H1 (cell line): Measurements from ENCODE around the gene SLITRK2. TPM values are rescaled to one million over a fixed set of nuclear protein-coding genes. Genes with fewer than 3 reads are reported as not detected.

Experiments used
- polyA plus RNA-seq, 7 experiments: library from polyadenylated mRNA; depleted of rRNA in 3 of 7; stranded (reverse) in 5 of 7; unstranded in 2 of 7; fragments of >200 nt in 5 of 7; fragments of 200-250 nt in 2 of 7; gene quantifications; 1 replicate in 5 of 7; 2 replicates in 1 of 7; 4 replicates in 1 of 7; pipeline versions ENCODE4 v1.2.1 to v1.2.3, GENCODE V29; 2011 to 2013; ENCODE audit warnings: missing spikeins in 2 of 7, mixed read lengths in 2 of 7
- total RNA-seq: library from RNA; stranded (reverse); fragmentation: NEBNext Ultra II Directional; extraction: Animal tissue kit (Norgen Biotek cat#: 25700); gene quantifications from 2 replicates; pipeline ENCODE4 v1.2.1, GENCODE V29; 2021
- TF ChIP-seq, protein P1 (sequence below): fragments of 300-600 bp; sonication (generic); IDR thresholded peaks from 2 replicates; pipeline ENCODE4 v1.7.1; 2012; ENCODE audit warnings: low read length, moderate library complexity, mild to moderate bottlenecking, inconsistent platforms; ENCODE audit not compliant: insufficient replicate concordance

Gene SLITRK2
- total and polyA plus RNA-seq, 2 of the 8 experiments (the other 6 are each of a cell fraction or from before 2014, with no cell fraction given): 0.14 to 0.39 TPM

DNA sequence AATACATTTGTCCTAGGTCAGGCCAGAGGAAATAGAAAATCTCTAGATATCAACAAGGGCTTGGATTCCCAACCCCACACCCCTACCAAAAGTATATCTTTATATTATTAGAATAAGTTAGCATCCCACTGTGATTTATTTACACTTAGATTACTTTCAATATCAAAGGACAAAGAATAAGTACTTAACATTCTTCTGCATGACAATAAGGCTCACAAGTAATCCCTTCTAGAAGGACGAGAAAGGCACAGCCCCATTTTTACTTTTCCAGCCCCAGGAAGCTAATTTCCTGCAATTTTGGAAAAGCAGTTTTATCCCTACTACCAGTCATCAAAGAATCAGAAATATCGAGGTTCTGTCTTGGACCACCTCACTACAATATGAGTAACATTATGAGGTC is 14.1 kb upstream of the SLITRK2 start (continued):
- TF ChIP-seq, protein P1, sequence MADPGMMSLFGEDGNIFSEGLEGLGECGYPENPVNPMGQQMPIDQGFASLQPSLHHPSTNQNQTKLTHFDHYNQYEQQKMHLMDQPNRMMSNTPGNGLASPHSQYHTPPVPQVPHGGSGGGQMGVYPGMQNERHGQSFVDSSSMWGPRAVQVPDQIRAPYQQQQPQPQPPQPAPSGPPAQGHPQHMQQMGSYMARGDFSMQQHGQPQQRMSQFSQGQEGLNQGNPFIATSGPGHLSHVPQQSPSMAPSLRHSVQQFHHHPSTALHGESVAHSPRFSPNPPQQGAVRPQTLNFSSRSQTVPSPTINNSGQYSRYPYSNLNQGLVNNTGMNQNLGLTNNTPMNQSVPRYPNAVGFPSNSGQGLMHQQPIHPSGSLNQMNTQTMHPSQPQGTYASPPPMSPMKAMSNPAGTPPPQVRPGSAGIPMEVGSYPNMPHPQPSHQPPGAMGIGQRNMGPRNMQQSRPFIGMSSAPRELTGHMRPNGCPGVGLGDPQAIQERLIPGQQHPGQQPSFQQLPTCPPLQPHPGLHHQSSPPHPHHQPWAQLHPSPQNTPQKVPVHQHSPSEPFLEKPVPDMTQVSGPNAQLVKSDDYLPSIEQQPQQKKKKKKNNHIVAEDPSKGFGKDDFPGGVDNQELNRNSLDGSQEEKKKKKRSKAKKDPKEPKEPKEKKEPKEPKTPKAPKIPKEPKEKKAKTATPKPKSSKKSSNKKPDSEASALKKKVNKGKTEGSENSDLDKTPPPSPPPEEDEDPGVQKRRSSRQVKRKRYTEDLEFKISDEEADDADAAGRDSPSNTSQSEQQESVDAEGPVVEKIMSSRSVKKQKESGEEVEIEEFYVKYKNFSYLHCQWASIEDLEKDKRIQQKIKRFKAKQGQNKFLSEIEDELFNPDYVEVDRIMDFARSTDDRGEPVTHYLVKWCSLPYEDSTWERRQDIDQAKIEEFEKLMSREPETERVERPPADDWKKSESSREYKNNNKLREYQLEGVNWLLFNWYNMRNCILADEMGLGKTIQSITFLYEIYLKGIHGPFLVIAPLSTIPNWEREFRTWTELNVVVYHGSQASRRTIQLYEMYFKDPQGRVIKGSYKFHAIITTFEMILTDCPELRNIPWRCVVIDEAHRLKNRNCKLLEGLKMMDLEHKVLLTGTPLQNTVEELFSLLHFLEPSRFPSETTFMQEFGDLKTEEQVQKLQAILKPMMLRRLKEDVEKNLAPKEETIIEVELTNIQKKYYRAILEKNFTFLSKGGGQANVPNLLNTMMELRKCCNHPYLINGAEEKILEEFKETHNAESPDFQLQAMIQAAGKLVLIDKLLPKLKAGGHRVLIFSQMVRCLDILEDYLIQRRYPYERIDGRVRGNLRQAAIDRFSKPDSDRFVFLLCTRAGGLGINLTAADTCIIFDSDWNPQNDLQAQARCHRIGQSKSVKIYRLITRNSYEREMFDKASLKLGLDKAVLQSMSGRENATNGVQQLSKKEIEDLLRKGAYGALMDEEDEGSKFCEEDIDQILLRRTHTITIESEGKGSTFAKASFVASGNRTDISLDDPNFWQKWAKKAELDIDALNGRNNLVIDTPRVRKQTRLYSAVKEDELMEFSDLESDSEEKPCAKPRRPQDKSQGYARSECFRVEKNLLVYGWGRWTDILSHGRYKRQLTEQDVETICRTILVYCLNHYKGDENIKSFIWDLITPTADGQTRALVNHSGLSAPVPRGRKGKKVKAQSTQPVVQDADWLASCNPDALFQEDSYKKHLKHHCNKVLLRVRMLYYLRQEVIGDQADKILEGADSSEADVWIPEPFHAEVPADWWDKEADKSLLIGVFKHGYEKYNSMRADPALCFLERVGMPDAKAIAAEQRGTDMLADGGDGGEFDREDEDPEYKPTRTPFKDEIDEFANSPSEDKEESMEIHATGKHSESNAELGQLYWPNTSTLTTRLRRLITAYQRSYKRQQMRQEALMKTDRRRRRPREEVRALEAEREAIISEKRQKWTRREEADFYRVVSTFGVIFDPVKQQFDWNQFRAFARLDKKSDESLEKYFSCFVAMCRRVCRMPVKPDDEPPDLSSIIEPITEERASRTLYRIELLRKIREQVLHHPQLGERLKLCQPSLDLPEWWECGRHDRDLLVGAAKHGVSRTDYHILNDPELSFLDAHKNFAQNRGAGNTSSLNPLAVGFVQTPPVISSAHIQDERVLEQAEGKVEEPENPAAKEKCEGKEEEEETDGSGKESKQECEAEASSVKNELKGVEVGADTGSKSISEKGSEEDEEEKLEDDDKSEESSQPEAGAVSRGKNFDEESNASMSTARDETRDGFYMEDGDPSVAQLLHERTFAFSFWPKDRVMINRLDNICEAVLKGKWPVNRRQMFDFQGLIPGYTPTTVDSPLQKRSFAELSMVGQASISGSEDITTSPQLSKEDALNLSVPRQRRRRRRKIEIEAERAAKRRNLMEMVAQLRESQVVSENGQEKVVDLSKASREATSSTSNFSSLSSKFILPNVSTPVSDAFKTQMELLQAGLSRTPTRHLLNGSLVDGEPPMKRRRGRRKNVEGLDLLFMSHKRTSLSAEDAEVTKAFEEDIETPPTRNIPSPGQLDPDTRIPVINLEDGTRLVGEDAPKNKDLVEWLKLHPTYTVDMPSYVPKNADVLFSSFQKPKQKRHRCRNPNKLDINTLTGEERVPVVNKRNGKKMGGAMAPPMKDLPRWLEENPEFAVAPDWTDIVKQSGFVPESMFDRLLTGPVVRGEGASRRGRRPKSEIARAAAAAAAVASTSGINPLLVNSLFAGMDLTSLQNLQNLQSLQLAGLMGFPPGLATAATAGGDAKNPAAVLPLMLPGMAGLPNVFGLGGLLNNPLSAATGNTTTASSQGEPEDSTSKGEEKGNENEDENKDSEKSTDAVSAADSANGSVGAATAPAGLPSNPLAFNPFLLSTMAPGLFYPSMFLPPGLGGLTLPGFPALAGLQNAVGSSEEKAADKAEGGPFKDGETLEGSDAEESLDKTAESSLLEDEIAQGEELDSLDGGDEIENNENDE: peak; percentile 46
- TF ChIP-seq, all 59 proteins: peak for 4
